GM12801 (cell line): ENCODE results near the gene SLC15A4.

Source experiments
- CTCF ChIP-seq: IDR thresholded peaks from one replicate; pipeline ENCODE4 v1.5.1; 2011; ENCODE audit warnings: control low read depth; ENCODE audit not compliant: insufficient read length; ENCODE audit errors: extremely low read depth

SLC15A4 gene

DNA sequence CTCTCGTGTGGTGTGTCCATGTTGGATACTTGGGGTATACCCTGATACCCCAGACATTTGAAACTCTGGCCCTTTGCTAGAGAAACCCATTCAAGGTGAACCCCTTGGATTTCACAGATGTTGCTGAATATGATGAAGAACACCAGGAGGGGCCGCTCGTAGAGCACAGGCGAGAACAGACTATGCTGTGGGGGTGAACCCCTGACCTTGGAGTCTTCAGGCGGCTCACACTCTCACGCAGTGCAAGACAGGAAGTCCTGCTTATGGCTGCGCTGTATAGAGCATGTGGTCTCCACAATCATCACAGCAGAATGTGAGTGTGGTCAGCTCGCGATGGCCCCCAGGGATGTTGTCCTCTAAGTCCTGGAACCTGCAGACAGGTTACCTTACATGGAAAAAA lies 60.4 kb downstream of the SLC15A4 start:
- TF ChIP-seq CTCF: no peak

DNA sequence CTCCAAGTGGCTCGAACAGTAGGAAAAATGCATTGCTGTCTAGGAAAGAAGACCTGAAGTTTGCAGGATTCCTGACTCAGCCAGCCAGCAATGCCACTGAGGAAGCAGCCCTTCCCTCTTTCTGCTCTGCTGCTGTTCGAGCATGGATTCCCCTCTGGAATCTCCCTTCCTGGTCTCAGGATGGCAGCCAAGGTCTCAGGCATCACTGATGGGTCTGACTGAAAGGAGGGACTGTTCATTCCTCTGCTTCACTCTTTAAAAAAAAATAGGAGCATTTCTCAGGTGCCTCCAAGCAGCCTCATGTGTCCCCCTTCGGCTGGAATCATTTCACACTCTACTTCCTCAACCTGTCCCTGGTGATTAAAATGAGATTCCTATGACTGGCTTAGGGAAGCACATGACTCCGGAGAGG lies 62.4 kb downstream of the SLC15A4 start:
- no peak for TF ChIP-seq CTCF

GRCh38 chr12:128755566-128755965 lies 68.2 kb downstream of the SLC15A4 start:
- TF ChIP-seq CTCF: no peak

DNA sequence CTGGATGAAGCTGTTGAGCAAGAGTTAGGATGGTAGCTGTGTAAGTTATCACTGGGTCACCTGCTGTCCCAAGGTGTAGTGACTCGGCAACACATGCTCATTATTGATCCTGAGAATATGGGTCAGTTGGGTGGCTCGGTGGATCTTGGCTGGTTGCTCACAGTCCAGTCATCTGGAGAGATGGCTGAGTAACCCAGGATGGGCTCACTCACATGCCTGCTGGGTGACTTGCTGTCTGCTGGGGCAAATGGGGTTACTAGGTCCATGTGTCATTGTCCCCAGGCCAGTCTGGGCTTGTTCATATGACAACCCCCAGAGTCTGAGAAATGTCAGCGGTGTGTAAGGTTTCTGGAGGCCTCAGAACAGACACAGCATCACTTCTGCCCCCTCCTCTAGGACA lies 69.5 kb downstream of the SLC15A4 start:
- no peak for TF ChIP-seq CTCF

GRCh38 chr12:128753438-128753837 lies 70.3 kb downstream of the SLC15A4 start:
- TF ChIP-seq CTCF: no peak

GRCh38 chr12:128752386-128752785 lies 71.4 kb downstream of the SLC15A4 start:
- TF ChIP-seq CTCF: no peak

- TF ChIP-seq CTCF: no peak
Observed at GRCh38 chr12:128747441-128747840, 76.3 kb downstream of the SLC15A4 start.
